ENCODE data around the gene SFTPD.
A peak's percentile ranks its signal among the peaks of the same experiment; 100 is the strongest.

SFTPD gene

GRCh38 chr10:79944428-79945395 is 4.2 kb downstream of the SFTPD start:
- DNase-seq: no peak

GRCh38 chr10:79943871-79944270 is 5.0 kb downstream of the SFTPD start:
- no peak for DNase-seq

- no peak for DNase-seq
Measured at GRCh38 chr10:79942261-79943185, 6.4 kb downstream of the SFTPD start.

- DNase-seq: no peak
Measured at GRCh38 chr10:79941585-79942210, 7.2 kb downstream of the SFTPD start.

GRCh38 chr10:79941146-79941545 is 7.8 kb downstream of the SFTPD start:
- no peak for DNase-seq

GRCh38 chr10:79940431-79940830 is 8.5 kb downstream of the SFTPD start:
- no peak for DNase-seq

- no peak for DNase-seq
Measured at GRCh38 chr10:79939969-79940368, 8.9 kb downstream of the SFTPD start.

GRCh38 chr10:79938728-79939406 is 10.0 kb downstream of the SFTPD start:
- DNase-seq: no peak

- no peak for DNase-seq
Measured at GRCh38 chr10:79937701-79938151, 11.2 kb downstream of the SFTPD start.

GRCh38 chr10:79936625-79937615 is 12.0 kb downstream of the SFTPD start:
- no peak for DNase-seq

GRCh38 chr10:79933961-79934360 is 14.9 kb downstream of the SFTPD start:
- peak; percentile 37 for DNase-seq

- no peak for DNase-seq
Measured at GRCh38 chr10:79932841-79933379, 16.0 kb downstream of the SFTPD start.

- no peak for DNase-seq
Measured at GRCh38 chr10:79932307-79932706, 16.6 kb downstream of the SFTPD start.

GRCh38 chr10:79930751-79931150 is 18.2 kb downstream of the SFTPD start:
- no peak for DNase-seq

- no peak for DNase-seq
Measured at GRCh38 chr10:79930267-79930666, 18.6 kb downstream of the SFTPD start.

- DNase-seq: peak; percentile 91
Measured at GRCh38 chr10:79929409-79929904, 19.4 kb downstream of the SFTPD start.

GRCh38 chr10:79928028-79928583 is 20.8 kb downstream of the SFTPD start:
- no peak for DNase-seq

GRCh38 chr10:79927111-79927828 is 21.6 kb downstream of the SFTPD start:
- DNase-seq: no peak

- no peak for DNase-seq
Measured at GRCh38 chr10:79926037-79926436, 22.9 kb downstream of the SFTPD start.
